ENCODE data around the gene CHAC2. TPM values are rescaled to one million over a fixed set of nuclear protein-coding genes. Genes with fewer than 3 reads are reported as not detected.
A peak's percentile ranks its signal among the peaks of the same experiment; 100 is the strongest.
"Not testable (repeated sequence)": the region's sequence is repeated elsewhere in the genome, so short reads cannot be mapped to it uniquely, and the experiment has no call there.

CHAC2 gene
- total RNA-seq, 3 donors from 2014 or later (not counting 1 experiment from before 2014, with no cell fraction given) = 0.83 to 1.5 (median 1.4) TPM

DNA sequence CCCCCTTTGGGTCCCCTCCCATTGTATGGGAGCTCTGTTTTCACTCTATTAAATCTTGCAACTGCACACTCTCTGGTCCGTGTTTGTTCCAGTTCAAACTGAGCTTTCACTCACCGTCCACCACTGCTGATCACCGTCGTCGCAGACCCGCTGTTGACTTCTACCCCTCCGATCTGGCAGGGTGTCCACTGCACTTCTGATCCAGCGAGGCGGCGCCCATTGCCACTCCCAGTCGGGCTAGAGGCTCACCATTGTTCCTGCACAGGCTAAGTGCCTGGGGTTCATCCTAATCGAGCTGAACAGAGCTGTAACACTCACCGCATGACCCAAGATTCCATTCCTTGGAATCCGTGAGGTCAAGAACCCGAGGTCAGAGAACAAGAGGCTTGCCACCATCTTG, 11.0 kb upstream of the CHAC2 start:
- Mint-ChIP-seq H3K27me3 (ENCODE audit: low read depth in 2 of 2) (no peaks in the 10 kb centered on the region), H3K4me3 (no peak overlapping the region), H3K27ac (no peak overlapping the region), H3K9me3 (no peaks in the 10 kb centered on the region), H3K4me1 (no peaks in the 10 kb centered on the region), H3K36me3 (no peaks in the 10 kb centered on the region)
- ATAC-seq (no peak), DNase-seq (no peak)
- TF ChIP-seq CTCF (IDR thresholded peaks at IDR 0.05) = no peak
- Histone ChIP-seq H3K4me3 (ENCODE audit: low read length) (no peak overlapping the region), H3K9me3 (ENCODE audit: control insufficient read depth, insufficient read depth, low read length) (no peaks in the 10 kb centered on the region), H3K4me1 (ENCODE audit: control insufficient read depth, insufficient read depth, low read length) (no peaks in the 10 kb centered on the region), H3K27me3 (ENCODE audit: control insufficient read depth, insufficient read depth, low read length) (no peaks in the 10 kb centered on the region), H3K27ac (ENCODE audit: low read length) (no peak overlapping the region), H3K36me3 (ENCODE audit: control insufficient read depth, insufficient read depth, low read length) (peaks cover 5% of the 10 kb centered on the region)
- intact Hi-C loops (cut with micrococcal nuclease) = no loop called here
- WGBS (ENCODE audit: insufficient coverage) = 98% methylated on average over 15 of the region's 15 CpGs

DNA sequence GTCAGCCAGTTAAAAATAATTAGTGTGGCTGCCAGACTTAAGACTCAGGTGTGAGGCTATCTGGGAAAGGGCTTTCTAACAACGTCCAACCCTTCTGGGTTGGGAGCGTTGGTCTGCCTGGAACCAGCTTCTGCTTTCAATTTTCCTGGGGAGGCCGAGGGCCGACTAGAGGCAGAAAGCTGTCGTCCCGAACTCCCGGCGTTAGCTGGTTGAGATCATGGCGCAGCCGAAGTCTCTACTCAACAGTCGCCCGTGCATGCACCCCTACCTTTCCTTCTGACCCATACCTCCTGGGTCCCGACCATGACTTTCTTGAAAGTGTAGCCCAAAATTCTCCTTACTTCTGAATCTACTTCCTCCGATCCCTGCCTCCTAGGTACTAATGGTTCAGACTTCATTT, 10.4 kb upstream of the CHAC2 start:
- 99% methylated on average over 14 of the region's 14 CpGs for WGBS (ENCODE audit: insufficient coverage)
- H3K36me3 Mint-ChIP-seq; H3K4me1 Mint-ChIP-seq; H3K27me3 Mint-ChIP-seq (ENCODE audit: low read depth in 2 of 2); H3K4me1 ChIP-seq (ENCODE audit: control insufficient read depth, insufficient read depth, low read length); H3K27ac ChIP-seq (ENCODE audit: low read length); DNase-seq; H3K27me3 ChIP-seq (ENCODE audit: control insufficient read depth, insufficient read depth, low read length); H3K4me3 ChIP-seq (ENCODE audit: low read length); intact Hi-C loops (cut with micrococcal nuclease); ATAC-seq; H3K36me3 ChIP-seq (ENCODE audit: control insufficient read depth, insufficient read depth, low read length); H3K4me3 Mint-ChIP-seq; H3K27ac Mint-ChIP-seq; H3K9me3 Mint-ChIP-seq; H3K9me3 ChIP-seq (ENCODE audit: control insufficient read depth, insufficient read depth, low read length): not testable (repeated sequence)

GRCh38 chr2:53765767-53766166, 1.8 kb upstream of the CHAC2 start:
- no peaks in the 10 kb centered on the region for H3K27me3 Mint-ChIP-seq (ENCODE audit: low read depth in 2 of 2)
- intact Hi-C loops (cut with micrococcal nuclease) = no loop called here
- ATAC-seq (no peak), DNase-seq (no peak)
- Histone ChIP-seq H3K36me3 (ENCODE audit: control insufficient read depth, insufficient read depth, low read length) (peaks cover 7% of the 10 kb centered on the region), H3K27me3 (ENCODE audit: control insufficient read depth, insufficient read depth, low read length) (no peaks in the 10 kb centered on the region), H3K4me1 (ENCODE audit: control insufficient read depth, insufficient read depth, low read length) (peaks cover 4% of the 10 kb centered on the region), H3K27ac (ENCODE audit: low read length) (no peak overlapping the region), H3K9me3 (ENCODE audit: control insufficient read depth, insufficient read depth, low read length) (no peaks in the 10 kb centered on the region), H3K4me3 (ENCODE audit: low read length) (no peak overlapping the region)
- H3K9me3 Mint-ChIP-seq = no peaks in the 10 kb centered on the region
- TF ChIP-seq CTCF (IDR thresholded peaks at IDR 0.05) = no peak
- H3K36me3 Mint-ChIP-seq = no peaks in the 10 kb centered on the region
- H3K4me1 Mint-ChIP-seq = peaks cover 17 to 21% of the 10 kb centered on the region in 2 donors
- H3K27ac Mint-ChIP-seq = no peak overlapping the region
- H3K4me3 Mint-ChIP-seq = no peak overlapping the region
- 100% methylated on average over 1 of the region's 1 CpG for WGBS (ENCODE audit: insufficient coverage)

GRCh38 chr2:53768242-53768542, 588 bp downstream of the CHAC2 start:
- 2% methylated on average over 12 of the region's 12 CpGs for WGBS (ENCODE audit: insufficient coverage)
- ATAC-seq (peak in 1 of 3 donors; percentile 65), DNase-seq (no peak)
- H3K9me3 Mint-ChIP-seq = no peaks in the 10 kb centered on the region
- no peaks in the 10 kb centered on the region for H3K36me3 ChIP-seq (ENCODE audit: control insufficient read depth, insufficient read depth, low read length)
- H3K9me3 ChIP-seq (ENCODE audit: control insufficient read depth, insufficient read depth, low read length) = no peaks in the 10 kb centered on the region
- no peaks in the 10 kb centered on the region for H3K27me3 Mint-ChIP-seq (ENCODE audit: low read depth in 2 of 2)
- no peaks in the 10 kb centered on the region for H3K36me3 Mint-ChIP-seq
- intact Hi-C loops (cut with micrococcal nuclease) = no loop called here
- H3K4me1 Mint-ChIP-seq = peaks cover 17 to 21% of the 10 kb centered on the region in 2 donors
- peak overlapping the region; percentile 93 for H3K4me3 Mint-ChIP-seq
- H3K27ac ChIP-seq (ENCODE audit: low read length) = peak overlapping the region; percentile 82
- H3K4me1 ChIP-seq (ENCODE audit: control insufficient read depth, insufficient read depth, low read length) = peaks cover 4% of the 10 kb centered on the region
- H3K27me3 ChIP-seq (ENCODE audit: control insufficient read depth, insufficient read depth, low read length) = no peaks in the 10 kb centered on the region
- TF ChIP-seq CTCF (IDR thresholded peaks at IDR 0.05) = no peak
- H3K4me3 ChIP-seq (ENCODE audit: low read length) = peak overlapping the region; percentile 87
- H3K27ac Mint-ChIP-seq = peak overlapping the region; percentile 90 to 93

Measured in natural killer cell (primary cell).